Common myeloid progenitor, CD34-positive (primary cell): Measurements from ENCODE around the gene DYNLT3.

Experiments
- CTCF ChIA-PET: fragments of 350-600 bp; sonication (Branson Sonifier 250); formaldehyde crosslinking; loops from one replicate; lab custom pipeline; 2021; ENCODE audit warnings: antibody characterized with exemption; lab: Charles Lee
- POLR2A ChIA-PET: fragments of 350-600 bp; sonication (Branson Sonifier 250); formaldehyde crosslinking; loops from one replicate; lab custom pipeline; 2021; ENCODE audit warnings: antibody characterized with exemption; lab: Charles Lee
- DNase-seq, 3 donors: peaks; one replicate each; pipeline versions ENCODE4 v3.0.0 to v3.0.0-alpha.2; 2013
- H3K27ac ChIP-seq, 2 experiments: 1 replicate in 1 of 2; 2 replicates in 1 of 2; pipeline ENCODE4 v1.7.0; 2013; ENCODE audit warnings: inconsistent platforms in 2 of 2, low read length in 2 of 2, mild to moderate bottlenecking in 2 of 2, low read depth in 1 of 2, moderate library complexity in 1 of 2; ENCODE audit not compliant: severe bottlenecking in 2 of 2, insufficient read depth in 1 of 2, poor library complexity in 1 of 2
- H3K27me3 ChIP-seq, 5 experiments: replicated peaks in 2 of 5; 1 replicate in 3 of 5; 2 replicates in 2 of 5; pipeline versions ENCODE4 v1.6.1 to v1.7.0; 2013; ENCODE audit warnings: low read length in 4 of 5, mild to moderate bottlenecking in 2 of 5, moderate library complexity in 2 of 5, inconsistent platforms in 1 of 5; ENCODE audit not compliant: insufficient read depth in 5 of 5, control insufficient read depth in 4 of 5
- H3K36me3 ChIP-seq, 4 experiments: 1 replicate in 2 of 4; 2 replicates in 2 of 4; pipeline versions ENCODE4 v1.6.1 to v1.7.0; 2013; ENCODE audit warnings: low read length in 3 of 4, control low read depth in 1 of 4, mild to moderate bottlenecking in 1 of 4; ENCODE audit not compliant: control insufficient read depth in 4 of 4, insufficient read depth in 4 of 4
- H3K4me1 ChIP-seq, 4 experiments: 1 replicate in 3 of 4; 2 replicates in 1 of 4; pipeline versions ENCODE4 v1.6.1 to v1.7.1; 2013; ENCODE audit warnings: low read length in 3 of 4, mild to moderate bottlenecking in 3 of 4, control low read depth in 1 of 4, inconsistent platforms in 1 of 4, moderate library complexity in 1 of 4; ENCODE audit not compliant: control insufficient read depth in 4 of 4, insufficient read depth in 4 of 4; ENCODE audit errors: control extremely low read depth in 1 of 4
- H3K4me3 ChIP-seq, 7 experiments: 1 replicate in 4 of 7; 2 replicates in 3 of 7; pipeline versions ENCODE4 v1.5.1 to v1.7.0; 2013; ENCODE audit warnings: mild to moderate bottlenecking in 7 of 7, low read length in 6 of 7, moderate library complexity in 6 of 7, inconsistent platforms in 2 of 7, low read depth in 2 of 7, control low read depth in 1 of 7; ENCODE audit not compliant: insufficient read depth in 4 of 7, control insufficient read depth in 1 of 7; ENCODE audit errors: extremely low read depth in 1 of 7
- H3K9me3 ChIP-seq, 5 experiments: 1 replicate in 4 of 5; 2 replicates in 1 of 5; pipeline versions ENCODE4 v1.6.1 to v1.7.1; 2013; ENCODE audit warnings: low read length in 4 of 5, mild to moderate bottlenecking in 2 of 5, inconsistent platforms in 1 of 5, low read depth in 1 of 5, moderate library complexity in 1 of 5; ENCODE audit not compliant: control insufficient read depth in 4 of 5, insufficient read depth in 2 of 5; ENCODE audit errors: control extremely low read depth in 1 of 5

DYNLT3 gene

DNA sequence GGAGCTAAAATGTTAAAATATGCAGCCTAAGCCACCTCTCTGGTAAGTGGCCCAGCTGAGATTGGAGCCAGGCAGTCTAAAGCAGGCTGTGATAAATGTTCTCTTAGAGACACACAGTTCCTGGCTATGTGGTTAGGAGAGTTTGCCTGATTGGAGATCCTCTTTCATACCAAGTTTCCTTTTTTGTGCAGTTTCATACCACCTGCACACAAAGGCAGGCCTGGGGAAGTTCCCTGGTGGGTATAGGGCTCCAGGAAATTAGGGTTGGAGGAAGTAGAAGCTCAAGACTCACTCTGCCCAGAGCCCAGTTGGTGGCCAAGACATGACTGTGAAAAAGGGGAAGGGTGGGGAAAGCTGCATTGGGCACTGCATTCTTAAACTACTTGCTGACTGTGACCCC lies 50.6 kb downstream of the DYNLT3 start:
- peak; percentile 47 to 91 (median 86) for DNase-seq
- CTCF ChIA-PET: interaction anchor here (1.0 to 1.1 kb wide), 3 partner anchors 28 to 51 kb away, joined by 3 to 4 read pairs (median 3); no protein-coding TSS in a partner anchor
- POLR2A ChIA-PET: no interaction called here
- H3K4me3 ChIP-seq: no peak overlapping the region
- no peak overlapping the region for H3K27ac ChIP-seq
- no peaks in the 10 kb centered on the region for H3K27me3 ChIP-seq
- H3K4me1 ChIP-seq: peaks cover 4 to 33% (median 19%) of the 10 kb centered on the region in 4 experiments
- no peaks in the 10 kb centered on the region for H3K36me3 ChIP-seq
- no peaks in the 10 kb centered on the region for H3K9me3 ChIP-seq

DNA sequence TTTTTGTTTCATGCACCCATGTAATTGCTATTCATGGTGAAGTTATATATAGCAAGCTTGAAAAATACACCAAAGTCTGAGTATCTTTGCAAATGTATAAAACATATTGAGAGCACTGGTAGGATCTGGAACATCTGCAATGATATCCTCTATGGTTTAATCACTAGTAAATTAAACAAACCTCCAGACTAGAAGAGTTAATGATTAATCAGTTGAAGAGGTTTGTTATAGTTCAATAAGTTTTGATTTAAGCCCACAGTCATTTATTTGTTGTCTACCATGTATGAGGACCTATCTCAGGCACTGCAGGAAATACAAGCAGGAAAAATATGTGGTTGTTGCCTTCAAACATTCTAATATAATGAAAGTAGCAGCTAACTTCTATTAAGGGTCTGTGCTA lies 51.1 kb downstream of the DYNLT3 start:
- DNase-seq: no peak
- Histone ChIP-seq H3K4me3 (no peak overlapping the region), H3K27me3 (no peaks in the 10 kb centered on the region), H3K9me3 (no peaks in the 10 kb centered on the region), H3K36me3 (no peaks in the 10 kb centered on the region), H3K27ac (no peak overlapping the region), H3K4me1 (peaks cover 0 to 28% (median 18%) of the 10 kb centered on the region in 4 experiments)
- CTCF ChIA-PET: interaction anchor here (1.0 to 1.1 kb wide), 3 partner anchors 29 to 51 kb away, joined by 3 to 4 read pairs (median 3); no protein-coding TSS in a partner anchor
- POLR2A ChIA-PET: no interaction called here
